K562 (cell line): Measurements from ENCODE around the gene COG2. TPM values are rescaled to one million over a fixed set of nuclear protein-coding genes. Genes with fewer than 3 reads are reported as not detected.

Experiments
- BHLHE40 ChIP-seq: IDR thresholded peaks from 2 replicates; pipeline ENCODE4 v1.6.1; 2011; ENCODE audit warnings: low read length, improper control_type of control experiment
- CBFB ChIP-seq: sonication (generic); formaldehyde crosslinking; IDR thresholded peaks from 2 replicates; pipeline ENCODE4 v1.4.0; 2020; ENCODE audit warnings: mild to moderate bottlenecking, missing genetic modification reagents
- CHAMP1 ChIP-seq: fragments of 450-650 bp; IDR thresholded peaks from 2 replicates; pipeline ENCODE4 v1.6.1; 2016; ENCODE audit warnings: mild to moderate bottlenecking
- CREB1 ChIP-seq, 2 experiments: sonication (generic) in 1 of 2; formaldehyde crosslinking in 1 of 2; IDR thresholded peaks; 2 replicates each; pipeline versions ENCODE4 v1.6.1 to v1.8.0; 2012 to 2022; ENCODE audit warnings: inconsistent platforms in 1 of 2, mild to moderate bottlenecking in 1 of 2, missing genetic modification reagents in 1 of 2, moderate library complexity in 1 of 2
- ELF1 ChIP-seq: fragments of 200-800 bp; sonication (Bioruptor generic); IDR thresholded peaks from 2 replicates; pipeline ENCODE4 v1.6.1; 2016; ENCODE audit warnings: missing genetic modification characterization, missing compliant biosample characterization
- FOXA3 ChIP-seq, 2 experiments: fragments of 450-650 bp in 1 of 2; sonication (generic) in 1 of 2; formaldehyde crosslinking; IDR thresholded peaks in 1 of 2; conservative IDR thresholded peaks in 1 of 2; 2 replicates each; pipeline versions ENCODE4 v1.4.0 to v1.8.0; 2020 to 2022; ENCODE audit warnings: mild to moderate bottlenecking in 2 of 2, missing genetic modification reagents in 1 of 2
- HINFP ChIP-seq: fragments of 450-650 bp; conservative IDR thresholded peaks from 2 replicates; pipeline ENCODE4 v1.6.1; 2016; ENCODE audit warnings: missing genetic modification characterization, low read depth, mild to moderate bottlenecking, control low read depth, missing compliant biosample characterization
- HNRNPLL ChIP-seq: fragments of 200-400 bp; formaldehyde crosslinking; IDR thresholded peaks from 2 replicates; pipeline ENCODE4 v1.6.1; 2017; ENCODE audit warnings: low read length, low read depth, mild to moderate bottlenecking; ENCODE audit not compliant: poor library complexity, severe bottlenecking
- JUND ChIP-seq, 2 experiments: IDR thresholded peaks; 2 replicates in 1 of 2; 3 replicates in 1 of 2; pipeline ENCODE4 v1.6.1; 2011; ENCODE audit warnings: borderline replicate concordance in 2 of 2, low read depth in 2 of 2, low read length in 2 of 2, improper control_type of control experiment in 1 of 2, missing biosample characterization in 1 of 2, missing genetic modification characterization in 1 of 2, missing genetic modification reagents in 1 of 2
- KDM2B ChIP-seq: fragments of 250-450 bp; sonication (Bioruptor Pico); IDR thresholded peaks from 2 replicates; pipeline ENCODE4 v1.8.0; 2021; ENCODE audit warnings: mild to moderate bottlenecking, moderate library complexity
- MCM7 ChIP-seq, 2 experiments: fragments of 450-650 bp; IDR thresholded peaks; 2 replicates each; pipeline ENCODE4 v1.6.1; 2016 to 2018
- NRF1 ChIP-seq, 2 experiments: fragments of 450-650 bp; IDR thresholded peaks in 1 of 2; conservative IDR thresholded peaks in 1 of 2; 2 replicates each; pipeline ENCODE4 v1.6.1; 2014; ENCODE audit warnings: mild to moderate bottlenecking in 2 of 2
- PTBP1 ChIP-seq: fragments of 200-400 bp; formaldehyde crosslinking; IDR thresholded peaks from 2 replicates; pipeline ENCODE4 v1.6.1; 2017; ENCODE audit warnings: low read depth, low read length
- STAG1 ChIP-seq: sonication (generic); formaldehyde crosslinking; IDR thresholded peaks from 2 replicates; pipeline ENCODE4 v1.5.0; 2020; ENCODE audit warnings: missing genetic modification reagents, borderline replicate concordance
- TBP ChIP-seq: optimal IDR thresholded peaks from 2 replicates; pipeline ENCODE3; 2011; ENCODE audit warnings: low read depth, low read length, improper control_type of control experiment
- TCF7 ChIP-seq: sonication (generic); IDR thresholded peaks from 2 replicates; pipeline ENCODE4 v1.6.1; 2016; ENCODE audit warnings: antibody characterized with exemption, borderline replicate concordance
- TCF7L2 ChIP-seq: fragments of 150-350 bp; IDR thresholded peaks from 2 replicates; pipeline ENCODE4 v1.6.1; 2016; ENCODE audit warnings: low read depth, mild to moderate bottlenecking, low read length, moderate library complexity
- TRIM25 ChIP-seq: fragments of 450-650 bp; IDR thresholded peaks from 2 replicates; pipeline ENCODE4 v1.7.0; 2016; ENCODE audit warnings: borderline replicate concordance
- ZNF121 ChIP-seq: sonication (generic); formaldehyde crosslinking; conservative IDR thresholded peaks from 2 replicates; pipeline ENCODE4 v1.8.0; 2022; ENCODE audit warnings: missing genetic modification reagents
- polyA plus RNA-seq, 8 experiments: library from polyadenylated mRNA; depleted of rRNA in 4 of 8; stranded (reverse) in 5 of 8; unstranded in 3 of 8; fragments of >200 nt; fragmentation: Nextera tagmentation in 2 of 8; fragmentation: Illumina TruSeq in 1 of 8; extraction: Ambion mirVana in 2 of 8; extraction: Trizol in 1 of 8; gene quantifications; 2 replicates each; pipeline versions ENCODE4 v1.2.1 to v1.2.3, GENCODE V29; 2011 to 2014; ENCODE audit warnings: inconsistent platforms in 1 of 8, missing spikeins in 1 of 8
- total RNA-seq, 7 experiments: library from RNA; depleted of rRNA in 6 of 7; stranded (reverse); fragments of >200 nt in 6 of 7; fragmentation: Illumina TruSeq in 2 of 7; extraction: Trizol in 2 of 7; gene quantifications; 2 replicates each; pipeline versions ENCODE4 v1.2.1 to v1.2.3, GENCODE V29; 2011 to 2021; ENCODE audit warnings: low replicate concordance in 1 of 7

The COG2 gene
- total and polyA plus RNA-seq, 9 of the 15 experiments (the other 6 are each of a cell fraction or from before 2014, with no cell fraction given), result 22.0 to 51.7 (median 33.3) TPM

GRCh38 chr1:230708631-230709580 is 66.6 kb downstream of the COG2 start (continued):
- TF ChIP-seq HINFP (tag), result no peak
- TF ChIP-seq ZNF121, result no peak
- no peak for TF ChIP-seq KDM2B (CRISPR knock-in tag)
- no peak for TF ChIP-seq STAG1 (CRISPR knock-in tag)
- peak; percentile 43; the same call in 1 of the 2 replicates for TF ChIP-seq JUND (IDR thresholded peaks at IDR 0.05; ENCODE audit: borderline replicate concordance, low read depth, low read length)
- TF ChIP-seq JUND (tag; IDR thresholded peaks at IDR 0.05; ENCODE audit: borderline replicate concordance, low read depth, low read length), result no peak; the same call in 2 of the 3 replicates
- TF ChIP-seq CHAMP1, result no peak
- no peak for TF ChIP-seq NRF1 (conservative IDR thresholded peaks at IDR 0.05 in 1 of 2, IDR thresholded peaks at IDR 0.05 in 1 of 2)
- no peak for TF ChIP-seq PTBP1
- no peak for TF ChIP-seq TBP
- TF ChIP-seq MCM7 (IDR thresholded peaks at IDR 0.05), result no peak
- TF ChIP-seq TRIM25, result no peak
- no peak for TF ChIP-seq TCF7
- no peak for TF ChIP-seq CREB1 (IDR thresholded peaks at IDR 0.05)
- no peak for TF ChIP-seq CREB1 (CRISPR knock-in tag; IDR thresholded peaks at IDR 0.05)
- no peak for TF ChIP-seq CBFB (CRISPR knock-in tag)
- TF ChIP-seq TCF7L2, result no peak
- TF ChIP-seq BHLHE40, result peak; percentile 96
- TF ChIP-seq FOXA3 (CRISPR knock-in tag; conservative IDR thresholded peaks at IDR 0.05 in 1 of 2, IDR thresholded peaks at IDR 0.05 in 1 of 2), result 0 out of 4 replicates have a peak, but pooled peaks of 1 of the 2 experiments have one; percentile 23
- no peak for TF ChIP-seq HNRNPLL
- peak; percentile 24; the same call in 1 of the 2 replicates for TF ChIP-seq ELF1 (tag)
